IPS-20b (cell line): ENCODE measurements around the gene KAT8.

ENCODE experiments used
- H3K27ac ChIP-seq: one replicate; pipeline ENCODE4 v1.5.1; 2013; ENCODE audit warnings: low read length
- H3K27me3 ChIP-seq: 2 replicates; pipeline ENCODE4 v1.6.1; 2013; ENCODE audit warnings: mild to moderate bottlenecking, low read length, inconsistent platforms; ENCODE audit not compliant: insufficient read depth
- H3K36me3 ChIP-seq: 2 replicates; pipeline ENCODE4 v1.6.1; 2013; ENCODE audit warnings: low read depth, mild to moderate bottlenecking, inconsistent platforms, low read length, moderate library complexity; ENCODE audit not compliant: insufficient read depth
- H3K4me1 ChIP-seq: 2 replicates; pipeline ENCODE4 v1.6.1; 2013; ENCODE audit warnings: mild to moderate bottlenecking, control low read depth, inconsistent platforms, low read length, moderate library complexity; ENCODE audit not compliant: insufficient read depth
- H3K4me3 ChIP-seq: 2 replicates; pipeline ENCODE4 v1.5.1; 2013; ENCODE audit warnings: mild to moderate bottlenecking, low read length, inconsistent platforms
- H3K9ac ChIP-seq: 2 replicates; pipeline ENCODE4 v1.6.1; 2013; ENCODE audit warnings: low read depth, mild to moderate bottlenecking, inconsistent platforms, low read length, moderate library complexity
- H3K9me3 ChIP-seq: 2 replicates; pipeline ENCODE4 v1.6.1; 2013; ENCODE audit warnings: mild to moderate bottlenecking, low read depth, low read length, inconsistent platforms; ENCODE audit not compliant: insufficient read depth

KAT8 gene

DNA sequence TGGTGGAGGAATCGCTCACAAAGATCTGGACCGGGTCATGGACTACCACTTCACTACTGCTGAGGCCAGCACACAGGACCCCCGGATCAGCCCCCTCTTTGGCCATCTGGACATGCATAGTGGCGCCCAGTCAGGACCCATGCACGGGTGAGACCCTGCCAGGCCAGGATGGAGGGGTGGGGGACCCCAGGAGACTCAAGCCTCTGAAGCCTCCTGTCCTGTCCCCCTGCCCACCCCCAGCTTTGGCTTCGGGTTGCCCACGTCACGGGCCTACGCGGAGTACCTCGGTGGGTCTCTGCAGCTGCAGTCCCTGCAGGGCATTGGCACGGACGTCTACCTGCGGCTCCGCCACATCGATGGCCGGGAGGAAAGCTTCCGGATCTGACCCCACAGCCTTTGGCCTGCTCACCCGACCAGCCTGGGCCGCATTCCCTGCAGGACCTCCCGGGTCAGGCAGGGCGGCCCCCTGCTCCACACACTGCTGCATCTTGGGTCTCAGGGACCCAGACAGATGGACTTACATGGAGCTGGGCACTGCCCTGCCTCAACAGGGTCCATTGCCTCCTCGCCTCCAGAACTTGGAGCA, 5.5 kb upstream of the KAT8 start:
- Histone ChIP-seq H3K4me1 (no peaks in the 10 kb centered on the region), H3K9ac (no peak overlapping the region)

GRCh38 chr16:31112711-31113110, 4.8 kb upstream of the KAT8 start:
- Histone ChIP-seq H3K9ac (no peak overlapping the region), H3K27me3 (no peaks in the 10 kb centered on the region), H3K27ac (no peak overlapping the region), H3K36me3 (peaks cover 36% of the 10 kb centered on the region), H3K4me1 (no peaks in the 10 kb centered on the region), H3K9me3 (no peaks in the 10 kb centered on the region), H3K4me3 (no peak overlapping the region)

More for the DNA sequence above, 5.5 kb upstream of the KAT8 start:
- H3K27me3 ChIP-seq: no peaks in the 10 kb centered on the region
- no peak overlapping the region for H3K27ac ChIP-seq
- H3K4me3 ChIP-seq: no peak overlapping the region
- H3K9me3 ChIP-seq: no peaks in the 10 kb centered on the region
- H3K36me3 ChIP-seq: peaks cover 36% of the 10 kb centered on the region

GRCh38 chr16:31113121-31114120, 4.0 kb upstream of the KAT8 start:
- Histone ChIP-seq H3K36me3 (peaks cover 36% of the 10 kb centered on the region), H3K27me3 (no peaks in the 10 kb centered on the region), H3K9ac (no peak overlapping the region), H3K27ac (no peak overlapping the region), H3K9me3 (no peaks in the 10 kb centered on the region), H3K4me1 (peaks cover 4% of the 10 kb centered on the region), H3K4me3 (no peak overlapping the region)

DNA sequence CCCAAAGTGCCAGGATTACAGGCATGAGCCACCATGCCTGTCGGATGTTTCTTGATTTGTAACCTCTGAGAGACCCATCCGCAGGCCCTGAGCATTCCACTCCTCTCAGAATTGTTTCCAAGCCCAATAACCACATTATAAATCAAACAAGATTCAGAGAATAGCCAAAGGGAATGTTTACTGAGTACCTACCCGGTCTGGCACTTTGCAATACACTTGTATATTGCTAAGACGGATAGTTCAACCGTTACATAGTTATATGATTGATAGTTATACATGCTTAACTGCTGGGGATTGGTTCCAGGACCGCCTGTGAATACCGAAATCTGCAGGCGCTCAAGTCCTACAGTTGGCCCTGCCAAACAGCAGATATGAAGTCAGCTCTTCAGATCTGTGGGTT, 3.0 kb upstream of the KAT8 start:
- Histone ChIP-seq H3K4me3 (no peak overlapping the region), H3K9me3 (no peaks in the 10 kb centered on the region), H3K9ac (no peak overlapping the region), H3K27me3 (no peaks in the 10 kb centered on the region), H3K27ac (no peak overlapping the region), H3K36me3 (peaks cover 44% of the 10 kb centered on the region), H3K4me1 (peaks cover 5% of the 10 kb centered on the region)

- Histone ChIP-seq H3K4me3 (peak overlapping the region; percentile 85), H3K36me3 (peaks cover 42% of the 10 kb centered on the region), H3K4me1 (peaks cover 5% of the 10 kb centered on the region), H3K9ac (peak overlapping the region; percentile 81), H3K27me3 (no peaks in the 10 kb centered on the region), H3K9me3 (no peaks in the 10 kb centered on the region), H3K27ac (peak overlapping the region; percentile 44)
Observed at GRCh38 chr16:31118223-31119155, 1.0 kb downstream of the KAT8 start.

DNA sequence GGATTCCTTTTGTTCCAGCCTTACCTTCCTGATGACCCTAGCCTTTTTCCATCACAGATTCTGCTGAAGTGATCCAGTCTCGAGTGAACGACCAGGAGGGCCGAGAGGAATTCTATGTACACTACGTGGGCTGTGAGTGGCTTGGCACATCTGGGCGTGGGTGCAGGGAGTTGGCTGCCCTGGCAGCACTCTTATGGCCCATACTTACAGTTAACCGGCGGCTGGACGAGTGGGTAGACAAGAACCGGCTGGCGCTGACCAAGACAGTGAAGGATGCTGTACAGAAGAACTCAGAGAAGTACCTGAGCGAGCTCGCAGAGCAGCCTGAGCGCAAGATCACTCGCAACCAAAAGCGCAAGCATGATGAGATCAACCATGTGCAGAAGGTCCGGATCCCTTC, 2.7 kb downstream of the KAT8 start:
- Histone ChIP-seq H3K27me3 (no peaks in the 10 kb centered on the region), H3K27ac (no peak overlapping the region), H3K4me3 (no peak overlapping the region), H3K4me1 (peaks cover 5% of the 10 kb centered on the region), H3K36me3 (peaks cover 47% of the 10 kb centered on the region), H3K9me3 (no peaks in the 10 kb centered on the region), H3K9ac (no peak overlapping the region)

- 0 out of 2 replicates have a peak, but pooled peaks cover 3% of the 10 kb centered on the region for H3K4me1 ChIP-seq
- H3K9ac ChIP-seq: no peak overlapping the region
- no peak overlapping the region for H3K4me3 ChIP-seq
- no peaks in the 10 kb centered on the region for H3K27me3 ChIP-seq
- H3K27ac ChIP-seq: no peak overlapping the region
- no peaks in the 10 kb centered on the region for H3K9me3 ChIP-seq
- H3K36me3 ChIP-seq: peaks cover 40% of the 10 kb centered on the region
Observed at GRCh38 chr16:31125844-31126243, 8.4 kb downstream of the KAT8 start.

DNA sequence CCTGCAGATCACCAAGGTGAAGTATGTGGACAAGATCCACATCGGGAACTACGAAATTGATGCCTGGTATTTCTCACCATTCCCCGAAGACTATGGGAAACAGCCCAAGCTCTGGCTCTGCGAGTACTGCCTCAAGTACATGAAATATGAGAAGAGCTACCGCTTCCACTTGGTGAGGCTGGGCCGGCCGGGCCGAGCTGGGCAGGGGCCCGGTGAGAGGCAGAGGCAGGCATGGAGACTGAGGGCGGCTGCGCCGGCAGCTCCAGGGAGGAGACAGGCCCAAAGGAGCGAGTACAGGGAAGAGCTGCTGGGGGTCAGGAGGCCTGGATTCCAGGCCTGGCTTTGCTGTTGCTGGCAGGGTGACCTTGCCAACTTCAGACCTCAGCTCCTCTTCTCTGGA, 9.7 kb downstream of the KAT8 start:
- 0 out of 2 replicates have a peak, but pooled peaks cover 7% of the 10 kb centered on the region for H3K4me1 ChIP-seq
- H3K9me3 ChIP-seq: no peaks in the 10 kb centered on the region
- no peak overlapping the region for H3K4me3 ChIP-seq
- no peak overlapping the region for H3K9ac ChIP-seq
- H3K27me3 ChIP-seq: no peaks in the 10 kb centered on the region
- H3K27ac ChIP-seq: no peak overlapping the region
- peaks cover 39% of the 10 kb centered on the region for H3K36me3 ChIP-seq

GRCh38 chr16:31128711-31129567, 11.5 kb downstream of the KAT8 start:
- Histone ChIP-seq H3K4me3 (no peak overlapping the region), H3K27me3 (no peaks in the 10 kb centered on the region), H3K27ac (no peak overlapping the region), H3K9ac (no peak overlapping the region), H3K9me3 (no peaks in the 10 kb centered on the region), H3K4me1 (peaks cover 15% of the 10 kb centered on the region), H3K36me3 (peaks cover 41% of the 10 kb centered on the region)

DNA sequence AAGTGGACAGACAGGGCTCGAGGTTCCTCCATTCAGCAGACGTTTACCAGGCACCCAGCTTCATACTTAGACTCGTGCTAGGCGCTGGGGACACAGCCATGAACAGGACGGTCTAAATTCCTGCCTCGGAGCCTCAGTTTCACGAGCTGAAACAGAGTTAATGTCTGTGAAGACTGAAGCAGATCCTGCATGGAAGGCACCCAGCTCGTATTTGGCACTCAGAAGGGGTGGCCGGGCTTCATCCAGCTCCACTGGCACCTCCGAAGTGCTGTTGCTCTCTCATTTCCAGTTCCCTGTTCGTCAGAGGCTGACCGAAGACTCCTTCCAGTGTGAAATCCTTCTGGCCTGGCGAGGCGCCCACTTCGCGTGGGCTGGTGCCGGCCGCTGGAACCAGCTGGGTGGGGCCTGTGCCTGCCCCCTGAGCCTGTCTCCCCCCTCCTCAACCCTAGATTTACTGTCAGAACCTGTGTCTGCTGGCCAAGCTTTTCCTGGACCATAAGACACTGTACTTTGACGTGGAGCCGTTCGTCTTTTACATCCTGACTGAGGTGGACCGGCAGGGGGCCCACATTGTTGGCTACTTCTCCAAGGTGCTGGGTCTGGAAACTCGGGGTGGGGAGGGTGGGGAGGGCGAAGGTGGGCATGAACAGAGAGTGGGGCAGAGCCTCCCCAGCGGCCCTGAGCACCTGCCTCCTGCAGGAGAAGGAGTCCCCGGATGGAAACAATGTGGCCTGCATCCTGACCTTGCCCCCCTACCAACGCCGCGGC, 12.3 kb downstream of the KAT8 start:
- Histone ChIP-seq H3K27me3 (no peaks in the 10 kb centered on the region), H3K9ac (no peak overlapping the region), H3K9me3 (no peaks in the 10 kb centered on the region), H3K27ac (no peak overlapping the region), H3K4me1 (peaks cover 23% of the 10 kb centered on the region), H3K36me3 (peaks cover 40% of the 10 kb centered on the region), H3K4me3 (no peak overlapping the region)
